HepG2 (cell line): Measurements from ENCODE around the gene SNX15. TPM values are rescaled to one million over a fixed set of nuclear protein-coding genes. Genes with fewer than 3 reads are reported as not detected.

ENCODE experiments used
- ATRX ChIP-seq: sonication (generic); formaldehyde crosslinking; IDR thresholded peaks from 2 replicates; pipeline ENCODE4 v1.4.0; 2020; ENCODE audit warnings: missing genetic modification reagents, borderline replicate concordance
- BHLHE40 ChIP-seq: IDR thresholded peaks from 2 replicates; pipeline ENCODE4 v1.6.1; 2011; ENCODE audit warnings: low read length, improper control_type of control experiment
- GFI1 ChIP-seq: sonication (generic); formaldehyde crosslinking; IDR thresholded peaks from 2 replicates; pipeline ENCODE4 v1.5.0; 2020; ENCODE audit warnings: missing genetic modification reagents, mild to moderate bottlenecking, borderline replicate concordance
- HMG20B ChIP-seq: conservative IDR thresholded peaks from 2 replicates; pipeline ENCODE4 v1.6.1; 2016; ENCODE audit warnings: missing genetic modification reagents, missing compliant biosample characterization
- ISL2 ChIP-seq: sonication (generic); formaldehyde crosslinking; IDR thresholded peaks from 2 replicates; pipeline ENCODE4 v1.5.0; 2020; ENCODE audit warnings: missing genetic modification reagents
- MTA3 ChIP-seq: sonication (generic); formaldehyde crosslinking; IDR thresholded peaks from 2 replicates; pipeline ENCODE4 v1.4.0; 2020; ENCODE audit warnings: missing genetic modification reagents
- NFIB ChIP-seq: sonication (generic); formaldehyde crosslinking; IDR thresholded peaks from 2 replicates; pipeline ENCODE4 v1.9.0; 2021; ENCODE audit warnings: missing genetic modification reagents, mild to moderate bottlenecking, borderline replicate concordance
- NR2C2 ChIP-seq: sonication (generic); formaldehyde crosslinking; IDR thresholded peaks from 2 replicates; pipeline ENCODE4 v1.4.0; 2020; ENCODE audit warnings: missing genetic modification reagents, mild to moderate bottlenecking, moderate library complexity, borderline replicate concordance
- SOX13 ChIP-seq, 3 experiments: fragments of 450-650 bp in 1 of 3; sonication (generic) in 1 of 3; formaldehyde crosslinking in 1 of 3; IDR thresholded peaks in 2 of 3; conservative IDR thresholded peaks in 1 of 3; 2 replicates each; pipeline versions ENCODE4 v1.5.0 to v1.6.1; 2016 to 2020; ENCODE audit warnings: antibody characterized with exemption in 1 of 3, mild to moderate bottlenecking in 1 of 3, missing compliant biosample characterization in 1 of 3, missing genetic modification reagents in 1 of 3, moderate library complexity in 1 of 3
- SP2 ChIP-seq: sonication (generic); formaldehyde crosslinking; IDR thresholded peaks from 2 replicates; pipeline ENCODE4 v1.5.1; 2020; ENCODE audit warnings: mild to moderate bottlenecking, missing genetic modification reagents
- SPEN ChIP-seq: sonication (generic); formaldehyde crosslinking; IDR thresholded peaks from 2 replicates; pipeline ENCODE4 v1.5.1; 2020; ENCODE audit warnings: low read depth, mild to moderate bottlenecking, missing genetic modification reagents
- TBX3 ChIP-seq: fragments of 450-650 bp; IDR thresholded peaks from 2 replicates; pipeline ENCODE4 v1.6.1; 2017; ENCODE audit warnings: antibody characterized with exemption, mild to moderate bottlenecking, inconsistent platforms, borderline replicate concordance
- ZMYM4 ChIP-seq: sonication (generic); formaldehyde crosslinking; IDR thresholded peaks from 2 replicates; pipeline ENCODE4 v1.8.1; 2023; ENCODE audit warnings: mild to moderate bottlenecking, missing genetic modification reagents
- ZNF10 ChIP-seq: sonication (generic); formaldehyde crosslinking; IDR thresholded peaks from 2 replicates; pipeline ENCODE4 v1.4.0; 2020; ENCODE audit warnings: mild to moderate bottlenecking, low read depth, missing genetic modification reagents, borderline replicate concordance
- ZNF101 ChIP-seq: sonication (generic); formaldehyde crosslinking; IDR thresholded peaks from 2 replicates; pipeline ENCODE4 v1.4.0; 2020; ENCODE audit warnings: mild to moderate bottlenecking, low read depth, missing genetic modification reagents, borderline replicate concordance
- ZNF136 ChIP-seq: sonication (generic); formaldehyde crosslinking; IDR thresholded peaks from 2 replicates; pipeline ENCODE4 v1.8.1; 2022; ENCODE audit warnings: low read depth, mild to moderate bottlenecking, moderate library complexity, missing genetic modification reagents
- ZNF138 ChIP-seq: sonication (generic); formaldehyde crosslinking; IDR thresholded peaks from 2 replicates; pipeline ENCODE4 v1.5.0; 2020; ENCODE audit warnings: mild to moderate bottlenecking, low read depth, missing genetic modification reagents
- ZNF235 ChIP-seq: sonication (generic); formaldehyde crosslinking; IDR thresholded peaks from 2 replicates; pipeline ENCODE4 v1.8.1; 2023; ENCODE audit warnings: mild to moderate bottlenecking, missing genetic modification reagents, borderline replicate concordance
- ZNF30 ChIP-seq: sonication (generic); formaldehyde crosslinking; IDR thresholded peaks from 2 replicates; pipeline ENCODE4 v1.5.0; 2020; ENCODE audit warnings: mild to moderate bottlenecking, missing genetic modification reagents
- ZNF34 ChIP-seq: sonication (generic); formaldehyde crosslinking; IDR thresholded peaks from 2 replicates; pipeline ENCODE4 v1.4.0; 2020; ENCODE audit warnings: mild to moderate bottlenecking, missing genetic modification reagents, borderline replicate concordance
- ZNF713 ChIP-seq: sonication (generic); formaldehyde crosslinking; IDR thresholded peaks from 2 replicates; pipeline ENCODE4 v1.4.0; 2020; ENCODE audit warnings: mild to moderate bottlenecking, missing genetic modification reagents
- ZNF746 ChIP-seq: sonication (generic); formaldehyde crosslinking; IDR thresholded peaks from 2 replicates; pipeline ENCODE4 v1.8.0; 2022; ENCODE audit warnings: mild to moderate bottlenecking, missing genetic modification reagents
- ZNF788 ChIP-seq: sonication (generic); formaldehyde crosslinking; IDR thresholded peaks from 2 replicates; pipeline ENCODE4 v1.5.0; 2020; ENCODE audit warnings: mild to moderate bottlenecking, missing genetic modification reagents, borderline replicate concordance
- polyA plus RNA-seq, 8 experiments: library from polyadenylated mRNA; depleted of rRNA in 3 of 8; stranded (reverse) in 7 of 8; unstranded in 1 of 8; fragments of >200 nt; fragmentation: Illumina TruSeq in 4 of 8; extraction: Trizol in 4 of 8; gene quantifications; 2 replicates each; pipeline versions ENCODE4 v1.2.1 to v1.2.3, GENCODE V29; 2011 to 2016; ENCODE audit warnings: low read depth in 4 of 8, missing spikeins in 1 of 8, mixed read lengths in 1 of 8; ENCODE audit not compliant: insufficient read depth in 1 of 8
- total RNA-seq, 5 experiments: library from RNA; depleted of rRNA; stranded (reverse); fragments of >200 nt; fragmentation: Illumina TruSeq; extraction: Trizol; gene quantifications; 2 replicates each; pipeline ENCODE4 v1.2.3, GENCODE V29; 2016; ENCODE audit warnings: low read depth in 1 of 5
- TF ChIP-seq, protein P1 (sequence below): sonication (generic); formaldehyde crosslinking; IDR thresholded peaks from 2 replicates; pipeline ENCODE4 v1.5.0; 2020; ENCODE audit warnings: missing genetic modification reagents, mild to moderate bottlenecking, borderline replicate concordance
- TF ChIP-seq, protein P2 (sequence below): sonication (generic); formaldehyde crosslinking; IDR thresholded peaks from 2 replicates; pipeline ENCODE4 v1.4.0; 2020; ENCODE audit warnings: missing genetic modification reagents
- TF ChIP-seq, protein P3 (sequence below): sonication (generic); formaldehyde crosslinking; IDR thresholded peaks from 2 replicates; pipeline ENCODE4 v1.8.0; 2023; ENCODE audit warnings: mild to moderate bottlenecking, missing genetic modification reagents

The SNX15 gene
- total and polyA plus RNA-seq, 2 of the 13 experiments (the other 11 are each of a cell fraction or from before 2014, with no cell fraction given): 19.1 to 22.6 TPM

DNA sequence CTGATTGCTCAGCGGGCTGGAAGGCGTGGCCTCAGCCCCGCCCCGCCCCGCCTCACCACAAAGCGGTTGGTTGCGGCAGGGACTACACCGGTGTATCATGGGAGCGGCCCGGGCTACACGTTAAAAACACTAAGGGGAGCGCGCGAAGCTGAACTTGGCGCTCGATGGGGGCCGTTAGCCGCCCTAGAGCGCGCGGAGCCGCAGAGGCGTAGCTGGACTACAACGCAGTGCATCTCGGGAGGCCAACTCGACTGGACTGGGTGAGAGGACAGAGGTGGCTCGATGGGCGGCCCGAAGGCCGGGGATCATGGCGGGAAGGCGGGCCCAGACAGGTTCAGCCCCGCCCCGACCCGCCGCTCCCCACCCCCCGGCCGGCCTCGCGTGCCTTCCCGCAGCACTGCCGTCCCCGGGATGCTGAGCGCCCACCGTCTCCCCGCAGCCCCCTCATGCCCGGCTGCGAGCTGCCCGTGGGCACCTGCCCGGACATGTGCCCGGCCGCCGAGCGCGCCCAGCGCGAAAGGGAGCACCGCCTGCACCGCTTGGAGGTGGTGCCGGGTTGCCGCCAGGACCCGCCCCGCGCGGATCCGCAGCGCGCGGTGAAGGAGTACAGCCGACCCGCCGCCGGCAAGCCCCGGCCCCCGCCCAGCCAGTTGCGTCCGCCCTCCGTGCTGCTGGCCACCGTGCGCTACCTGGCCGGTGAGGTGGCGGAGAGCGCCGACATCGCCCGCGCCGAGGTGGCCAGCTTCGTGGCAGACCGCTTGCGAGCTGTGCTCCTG is 13.8 kb downstream of the SNX15 start, which contains the start of gene SAC3D1 (continued):
- TF ChIP-seq ZNF746 (CRISPR knock-in tag) (no peak), ISL2 (peak; percentile 47; the same call in 1 of the 2 replicates), ATRX (no peak), ZNF10 (no peak), HMG20B (CRISPR knock-in tag) (no peak), ZNF788 (CRISPR knock-in tag) (peak; percentile 63; the same call in 1 of the 2 replicates), NFIB (no peak), ZNF101 (no peak), SP2 (CRISPR knock-in tag) (no peak; the same call in 1 of the 2 replicates), ZNF235 (CRISPR knock-in tag) (peak; percentile 69), TBX3 (peak; percentile 49; the same call in 1 of the 2 replicates), NR2C2 (CRISPR knock-in tag) (peak; percentile 87), ZNF34 (peak; percentile 28; the same call in 1 of the 2 replicates), ZMYM4 (CRISPR knock-in tag) (peak; percentile 61; the same call in 1 of the 2 replicates), BHLHE40 (0 out of 2 replicates have a peak, but pooled peaks have one; percentile 9), SPEN (CRISPR knock-in tag) (peak; percentile 80), GFI1 (CRISPR knock-in tag) (0 out of 2 replicates have a peak, but pooled peaks have one; percentile 35), SOX13 (IDR thresholded peaks at IDR 0.05) (no peak), SOX13 (CRISPR knock-in tag; conservative IDR thresholded peaks at IDR 0.05 in 1 of 2, IDR thresholded peaks at IDR 0.05 in 1 of 2) (peak in 1 of 2 experiments; percentile 11; a peak in 1 of 4 replicates), ZNF30 (CRISPR knock-in tag) (no peak), ZNF138 (no peak), ZNF713 (no peak), ZNF136 (no peak), MTA3 (CRISPR knock-in tag) (no peak)
- TF ChIP-seq, protein P1, sequence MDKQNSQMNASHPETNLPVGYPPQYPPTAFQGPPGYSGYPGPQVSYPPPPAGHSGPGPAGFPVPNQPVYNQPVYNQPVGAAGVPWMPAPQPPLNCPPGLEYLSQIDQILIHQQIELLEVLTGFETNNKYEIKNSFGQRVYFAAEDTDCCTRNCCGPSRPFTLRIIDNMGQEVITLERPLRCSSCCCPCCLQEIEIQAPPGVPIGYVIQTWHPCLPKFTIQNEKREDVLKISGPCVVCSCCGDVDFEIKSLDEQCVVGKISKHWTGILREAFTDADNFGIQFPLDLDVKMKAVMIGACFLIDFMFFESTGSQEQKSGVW: no peak
- TF ChIP-seq, protein P2, sequence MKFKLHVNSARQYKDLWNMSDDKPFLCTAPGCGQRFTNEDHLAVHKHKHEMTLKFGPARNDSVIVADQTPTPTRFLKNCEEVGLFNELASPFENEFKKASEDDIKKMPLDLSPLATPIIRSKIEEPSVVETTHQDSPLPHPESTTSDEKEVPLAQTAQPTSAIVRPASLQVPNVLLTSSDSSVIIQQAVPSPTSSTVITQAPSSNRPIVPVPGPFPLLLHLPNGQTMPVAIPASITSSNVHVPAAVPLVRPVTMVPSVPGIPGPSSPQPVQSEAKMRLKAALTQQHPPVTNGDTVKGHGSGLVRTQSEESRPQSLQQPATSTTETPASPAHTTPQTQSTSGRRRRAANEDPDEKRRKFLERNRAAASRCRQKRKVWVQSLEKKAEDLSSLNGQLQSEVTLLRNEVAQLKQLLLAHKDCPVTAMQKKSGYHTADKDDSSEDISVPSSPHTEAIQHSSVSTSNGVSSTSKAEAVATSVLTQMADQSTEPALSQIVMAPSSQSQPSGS (CRISPR knock-in tag): peak; percentile 62; the same call in 1 of the 2 replicates
- TF ChIP-seq, protein P3, sequence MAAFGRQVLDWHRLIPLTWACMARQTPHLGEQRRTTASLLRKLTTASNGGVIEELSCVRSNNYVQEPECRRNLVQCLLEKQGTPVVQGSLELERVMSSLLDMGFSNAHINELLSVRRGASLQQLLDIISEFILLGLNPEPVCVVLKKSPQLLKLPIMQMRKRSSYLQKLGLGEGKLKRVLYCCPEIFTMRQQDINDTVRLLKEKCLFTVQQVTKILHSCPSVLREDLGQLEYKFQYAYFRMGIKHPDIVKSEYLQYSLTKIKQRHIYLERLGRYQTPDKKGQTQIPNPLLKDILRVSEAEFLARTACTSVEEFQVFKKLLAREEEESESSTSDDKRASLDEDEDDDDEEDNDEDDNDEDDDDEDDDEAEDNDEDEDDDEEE: no peak; the same call in 1 of the 2 replicates
